Right hindlimb (tissue), 1 donor: ENCODE data around the gene SCARF1.

Source experiments
- DNase-seq: peaks from one replicate; pipeline ENCODE4 v3.0.0-alpha.2; 2018

The SCARF1 gene

DNA sequence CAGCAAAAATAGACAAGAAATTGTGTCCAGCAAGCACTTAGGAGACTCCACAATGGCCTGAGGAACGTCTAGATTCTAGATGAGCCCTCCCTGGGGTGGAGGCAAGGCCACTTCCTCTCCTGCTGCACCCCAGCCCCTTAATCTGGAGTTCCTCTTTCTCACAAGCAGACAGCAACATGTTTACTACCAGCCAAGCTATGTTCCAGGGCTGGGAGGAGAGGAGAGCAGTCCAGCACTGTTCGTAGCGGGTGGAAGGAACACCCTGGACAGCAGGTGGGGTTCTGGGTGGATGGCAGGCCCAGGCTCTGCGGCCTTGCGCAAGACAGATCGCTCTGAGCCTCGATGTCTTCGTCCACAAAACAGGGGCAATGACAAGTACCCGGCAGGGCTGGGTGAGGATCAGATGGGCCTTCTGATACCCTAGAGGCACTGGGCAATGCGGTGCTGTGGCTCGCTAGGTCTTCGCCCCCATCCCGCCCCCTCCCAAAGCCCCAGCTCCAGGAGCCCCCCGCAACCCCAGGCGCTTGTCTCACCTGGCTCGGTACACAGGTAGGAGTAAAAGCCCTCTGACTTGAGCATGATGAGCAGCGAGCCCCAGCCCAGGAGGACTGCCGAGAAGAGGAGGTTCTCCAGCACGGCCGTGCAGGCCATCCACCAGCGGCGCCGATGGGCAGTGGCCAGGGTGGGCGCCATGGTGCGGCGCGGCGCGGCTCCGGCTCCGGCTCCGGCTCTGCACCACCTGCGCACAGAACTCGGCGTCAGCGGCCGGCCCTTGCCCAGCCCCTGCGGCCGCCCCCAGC, 18.1 kb downstream of the SCARF1 start:
- no peak for DNase-seq

DNA sequence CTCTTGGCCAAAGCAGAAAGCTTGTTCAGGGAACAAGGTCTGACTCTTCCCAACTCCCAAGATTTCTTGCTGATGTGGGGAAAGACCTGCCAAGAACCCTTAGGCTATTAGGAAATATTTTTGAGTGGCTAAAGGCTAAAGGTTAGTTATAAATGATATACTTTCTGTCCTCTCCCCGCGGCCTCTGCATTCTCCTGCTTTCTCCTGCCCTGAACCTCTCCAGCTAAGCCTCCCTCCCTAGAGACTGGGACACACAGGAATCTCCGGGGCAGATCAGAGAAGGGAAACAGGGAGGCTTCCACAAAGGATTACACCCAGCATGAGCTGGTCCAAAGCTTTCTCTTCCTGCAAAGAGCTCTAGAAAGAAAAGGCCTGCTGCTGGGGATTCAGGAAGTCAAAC, 19.2 kb downstream of the SCARF1 start:
- DNase-seq: no peak

DNA sequence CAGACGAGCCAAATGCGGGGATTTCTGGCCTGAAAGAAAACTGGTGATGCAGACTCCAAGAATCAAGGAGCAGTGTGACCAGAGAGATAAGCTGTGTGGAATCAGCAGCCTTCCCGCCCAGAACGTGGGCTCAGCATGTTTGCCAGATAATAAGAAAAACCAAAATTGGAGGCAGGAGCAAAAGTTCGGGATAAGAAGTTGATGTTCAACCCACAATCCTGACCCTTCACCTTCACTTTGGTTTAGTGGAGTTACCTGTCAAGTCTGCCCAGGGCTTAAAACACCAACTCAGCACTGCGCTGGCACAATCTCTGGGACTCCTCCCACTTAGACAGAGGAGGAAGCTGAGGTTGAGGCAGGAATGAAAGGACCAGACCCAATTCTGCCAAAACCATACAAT, 20.0 kb downstream of the SCARF1 start:
- DNase-seq: no peak

DNA sequence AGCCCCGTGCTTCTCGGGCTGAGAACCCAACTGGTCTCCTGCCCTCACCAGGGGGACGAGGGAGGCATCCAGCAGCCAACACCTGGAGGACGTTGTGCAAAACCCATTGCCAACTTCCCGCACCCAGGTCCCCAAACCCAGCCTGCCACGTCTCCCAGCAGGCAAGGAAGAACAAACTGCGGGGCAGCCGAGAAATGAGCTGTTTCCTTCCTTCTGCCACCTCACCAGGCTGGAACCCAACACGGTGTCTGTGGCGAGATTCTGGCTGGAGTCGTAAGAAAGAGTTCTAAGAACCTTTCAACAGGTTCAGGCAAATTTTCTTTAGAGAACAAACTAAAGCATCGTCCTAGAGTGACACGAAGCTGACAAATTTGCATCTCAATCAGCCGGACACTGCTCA, 20.5 kb downstream of the SCARF1 start:
- no peak for DNase-seq

DNA sequence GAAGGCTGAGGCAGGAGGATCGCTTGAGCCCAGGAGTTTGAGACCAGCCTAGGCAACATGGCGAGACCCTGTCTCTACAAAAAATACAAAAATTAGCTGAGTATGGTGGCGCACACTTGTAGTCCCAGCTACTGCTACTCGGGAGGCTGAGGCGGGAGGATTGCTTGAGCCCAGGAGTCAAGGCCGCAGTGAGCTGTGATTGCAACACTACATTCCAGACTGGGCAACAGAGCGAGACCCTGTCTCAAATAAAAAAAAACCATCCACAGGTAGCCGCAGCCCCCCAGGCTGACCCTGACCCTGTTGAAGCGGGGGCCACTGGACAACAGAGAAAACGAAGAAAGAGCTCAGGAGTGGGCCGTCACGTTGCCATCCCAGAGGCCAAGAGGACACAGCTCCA, 20.9 kb downstream of the SCARF1 start:
- DNase-seq: no peak

DNA sequence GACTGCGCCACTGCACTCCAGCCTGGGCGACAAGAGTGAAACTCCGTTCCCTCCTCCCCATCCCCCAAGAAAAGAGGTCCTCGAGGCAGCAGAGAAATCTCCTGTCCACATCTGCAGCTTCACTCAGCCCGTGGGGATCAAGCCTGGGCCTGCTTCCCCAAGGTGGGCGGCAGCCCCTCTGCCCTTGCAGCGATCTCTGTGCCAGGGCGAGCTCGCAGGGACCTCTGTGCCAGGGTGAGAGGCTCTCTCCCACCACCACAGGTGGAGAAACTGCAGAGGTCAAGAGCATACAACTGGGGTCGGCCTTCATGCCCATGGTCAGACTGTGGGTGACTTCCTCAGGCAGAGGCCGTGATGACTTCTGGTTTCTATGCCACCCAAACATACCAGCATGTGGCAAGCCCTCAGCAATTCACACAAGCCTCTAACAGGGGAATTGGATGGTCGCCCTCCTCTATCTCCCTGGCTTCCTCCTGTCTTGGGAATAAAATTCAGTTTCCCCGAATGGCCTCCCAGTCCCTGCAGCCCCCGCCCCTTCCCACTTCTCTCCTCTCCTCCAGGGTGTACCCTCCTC, 22.4 kb downstream of the SCARF1 start:
- no peak for DNase-seq

DNA sequence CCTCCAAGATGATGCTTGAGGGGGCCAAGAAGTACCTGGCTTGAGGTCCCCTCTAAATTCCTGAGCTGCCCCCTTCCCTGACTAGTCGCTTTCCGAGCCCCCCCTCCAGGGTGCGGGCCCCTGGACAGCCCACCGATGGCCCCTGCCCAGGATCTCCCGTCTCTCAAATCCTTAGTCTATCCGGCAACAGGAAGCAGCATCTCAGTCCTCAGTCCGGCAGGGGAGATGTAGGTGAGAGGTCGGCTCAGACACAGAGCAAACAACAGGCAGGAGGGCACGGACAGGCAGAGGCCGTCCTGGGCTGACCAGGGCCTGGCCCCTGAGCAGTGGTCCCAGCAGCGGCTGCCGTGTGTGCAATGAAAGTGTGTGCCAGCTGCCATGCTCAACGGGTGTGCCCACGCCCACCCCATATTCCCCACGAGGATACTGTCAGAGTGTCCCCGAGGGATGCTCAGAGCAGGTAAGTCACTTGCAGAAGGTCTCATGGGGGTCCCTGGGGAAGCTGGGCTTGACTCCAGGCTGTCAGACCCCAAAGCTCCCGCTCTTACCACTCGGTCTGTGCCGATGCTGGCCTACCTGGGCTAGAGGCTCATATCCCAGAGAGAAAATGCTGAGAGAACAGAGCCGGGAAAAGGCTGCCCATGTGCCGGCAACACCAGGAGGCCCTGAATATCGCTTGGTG, 24.1 kb downstream of the SCARF1 start:
- no peak for DNase-seq

DNA sequence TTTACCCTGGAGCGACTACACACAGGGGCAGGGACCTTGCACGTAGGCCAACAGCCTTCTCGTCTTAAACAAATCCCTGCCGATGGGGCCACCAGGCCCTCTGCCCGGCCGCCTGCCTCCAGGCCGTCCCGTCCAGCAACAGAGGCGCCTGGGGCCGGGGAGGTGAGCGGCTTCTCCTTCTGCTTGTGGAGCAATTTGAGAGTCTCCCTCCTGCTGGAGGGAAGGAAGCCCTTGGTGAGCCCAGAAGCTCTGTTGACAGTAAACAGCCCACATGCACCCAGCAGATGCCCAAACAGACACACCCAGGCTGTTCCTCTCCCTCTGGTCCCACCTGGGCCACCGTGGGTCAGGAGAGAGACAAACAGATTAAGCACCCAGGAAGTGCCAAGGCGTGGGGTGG, 25.0 kb downstream of the SCARF1 start:
- no peak for DNase-seq

DNA sequence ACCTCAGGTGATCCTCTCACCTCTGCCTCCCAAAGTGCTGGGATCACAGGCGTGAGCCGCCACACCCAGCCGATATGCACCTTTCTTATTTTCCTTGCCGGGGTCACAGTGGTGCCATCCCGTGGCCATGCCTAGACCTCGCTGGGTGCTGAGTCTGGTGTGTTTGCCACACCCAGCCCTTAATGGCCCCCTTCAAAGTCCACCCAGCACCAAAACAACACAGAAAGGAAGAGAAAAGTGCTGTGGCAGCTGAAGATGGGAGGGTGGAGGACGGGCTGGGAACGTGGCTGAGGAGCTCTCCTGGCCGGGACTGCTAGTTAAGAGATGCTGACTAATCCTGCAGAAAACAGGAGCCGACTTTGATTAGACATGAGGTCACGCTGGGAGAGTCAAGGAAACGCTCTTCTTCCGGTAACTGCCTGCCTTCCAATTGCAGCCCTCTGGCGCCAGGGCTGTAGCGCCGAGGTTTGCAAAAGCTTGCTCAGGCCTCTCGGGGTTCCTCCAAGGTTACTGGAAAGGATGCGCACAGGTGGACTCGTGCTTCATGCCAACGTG, 27.8 kb downstream of the SCARF1 start:
- no peak for DNase-seq

DNA sequence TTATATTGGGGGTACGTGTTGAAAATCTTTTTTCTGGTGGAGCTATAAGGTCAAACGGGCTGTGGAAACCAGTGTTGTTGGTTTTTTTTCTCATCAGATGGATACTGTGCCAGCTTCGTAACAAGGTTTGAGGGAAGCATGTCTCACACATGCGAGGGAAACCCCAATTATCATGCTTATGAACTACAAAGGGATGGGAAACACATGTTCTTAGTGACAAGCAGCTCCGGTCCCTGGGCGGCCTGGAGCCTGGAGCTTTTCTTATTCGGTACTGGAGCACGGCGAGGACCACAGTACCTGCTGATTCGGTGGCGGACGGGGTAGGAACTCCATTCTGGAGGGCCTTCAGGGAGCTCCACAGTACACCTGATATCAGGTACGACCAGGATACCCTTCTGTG, 29.4 kb downstream of the SCARF1 start:
- DNase-seq: no peak

DNA sequence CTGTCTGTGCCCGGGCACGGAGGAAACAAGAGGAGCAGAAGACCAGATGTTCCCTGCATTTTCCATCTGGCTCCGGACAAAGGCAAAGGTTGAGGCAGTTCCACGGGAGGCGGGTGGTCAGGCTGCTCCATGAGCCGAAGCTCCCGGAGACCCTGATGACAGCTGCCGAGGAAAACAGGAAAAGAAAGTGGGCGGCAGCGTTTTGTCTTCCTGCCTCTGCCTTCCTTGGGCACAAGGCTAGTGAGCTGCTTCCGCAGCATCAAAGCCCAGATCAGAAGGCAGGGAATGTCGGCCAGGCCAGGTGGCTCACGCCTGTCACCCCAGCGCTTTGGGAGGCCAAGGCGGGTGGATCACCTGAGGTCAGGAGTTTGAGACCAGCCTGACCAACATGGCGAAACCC, 33.1 kb downstream of the SCARF1 start:
- no peak for DNase-seq

DNA sequence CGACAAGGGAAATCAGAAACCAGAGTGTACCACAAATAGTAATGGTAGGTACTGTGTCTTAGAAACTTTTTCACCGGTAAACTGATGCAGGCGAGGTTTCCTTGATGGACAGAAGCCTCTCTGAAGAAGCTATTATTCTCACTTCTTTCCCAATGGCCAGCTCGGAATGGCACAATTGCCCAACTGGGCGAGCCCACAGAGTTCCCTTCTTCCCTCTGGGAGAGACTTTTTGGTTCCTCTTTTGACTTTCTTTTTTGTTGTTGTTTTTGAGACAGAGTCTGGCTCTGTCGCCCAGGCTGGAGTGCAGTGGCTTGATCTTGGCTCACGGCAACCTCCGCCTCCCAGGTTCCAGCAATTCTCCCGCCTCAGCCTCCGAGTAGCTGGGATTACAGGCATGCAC, 33.8 kb downstream of the SCARF1 start:
- DNase-seq: no peak

DNA sequence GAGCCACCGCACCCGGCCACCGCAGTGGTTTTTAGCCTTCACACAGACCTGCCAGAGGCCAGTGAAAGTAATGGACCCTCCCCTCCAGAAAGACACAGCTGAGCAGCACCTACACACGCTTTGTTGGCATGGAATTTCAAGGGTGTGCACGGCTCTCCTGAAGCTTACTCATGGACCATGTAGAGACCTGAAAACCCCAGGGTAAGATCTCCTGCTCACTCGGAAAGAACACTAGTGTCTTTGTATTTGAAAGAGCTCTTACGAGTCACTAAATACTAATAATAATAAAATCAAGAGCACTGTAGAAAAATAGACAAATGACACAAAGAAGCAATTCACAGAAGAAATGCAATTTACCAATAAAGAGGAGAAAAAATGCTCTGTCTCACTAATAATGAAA, 36.9 kb downstream of the SCARF1 start:
- no peak for DNase-seq

DNA sequence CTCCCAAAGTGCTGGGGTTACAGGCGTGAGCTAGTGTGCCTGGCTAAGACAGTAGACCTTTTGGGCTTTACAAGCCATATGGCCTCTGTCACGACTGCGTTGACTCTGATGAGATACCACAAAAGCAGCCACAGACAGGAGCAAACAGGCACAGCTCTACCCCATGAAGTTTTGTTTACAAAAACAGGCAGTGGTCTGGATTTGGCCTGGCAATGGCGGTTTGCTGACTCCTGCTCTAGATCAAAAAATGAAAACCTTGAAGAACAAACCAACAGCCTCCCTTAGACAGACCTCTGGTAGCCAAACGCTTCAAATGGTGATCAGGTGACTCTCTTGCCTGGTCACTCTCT, 37.6 kb downstream of the SCARF1 start:
- DNase-seq: no peak

DNA sequence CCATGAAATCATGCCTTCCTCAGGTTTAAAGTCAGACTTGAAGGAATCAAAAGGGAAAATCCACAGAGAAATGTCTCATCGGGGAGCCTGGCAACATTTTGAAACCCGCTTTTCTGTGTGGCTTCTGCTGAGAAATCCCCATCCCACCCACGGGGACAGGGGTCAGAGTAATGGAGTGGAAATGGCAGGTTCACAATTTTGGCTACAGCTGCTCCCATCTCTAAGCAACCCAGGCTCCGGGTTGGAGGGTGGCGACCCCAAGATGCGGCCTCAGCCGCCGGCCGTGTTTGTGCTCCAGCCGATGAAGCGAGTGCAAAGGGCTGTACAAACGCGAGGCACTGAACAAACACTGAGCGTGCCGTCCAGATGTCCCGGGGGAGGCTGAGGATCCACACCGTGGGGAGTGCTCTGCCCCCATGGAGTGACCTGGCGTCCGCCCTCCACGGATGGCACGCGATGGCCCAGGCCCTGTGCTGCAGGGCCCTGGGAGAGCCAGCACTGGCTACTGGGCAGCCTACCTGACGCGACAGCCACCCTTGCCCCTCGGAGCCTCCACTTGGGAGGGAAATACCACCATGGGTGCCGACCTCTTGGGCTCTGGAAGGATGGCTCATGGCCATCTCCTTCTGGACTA, 39.1 kb downstream of the SCARF1 start:
- no peak for DNase-seq

DNA sequence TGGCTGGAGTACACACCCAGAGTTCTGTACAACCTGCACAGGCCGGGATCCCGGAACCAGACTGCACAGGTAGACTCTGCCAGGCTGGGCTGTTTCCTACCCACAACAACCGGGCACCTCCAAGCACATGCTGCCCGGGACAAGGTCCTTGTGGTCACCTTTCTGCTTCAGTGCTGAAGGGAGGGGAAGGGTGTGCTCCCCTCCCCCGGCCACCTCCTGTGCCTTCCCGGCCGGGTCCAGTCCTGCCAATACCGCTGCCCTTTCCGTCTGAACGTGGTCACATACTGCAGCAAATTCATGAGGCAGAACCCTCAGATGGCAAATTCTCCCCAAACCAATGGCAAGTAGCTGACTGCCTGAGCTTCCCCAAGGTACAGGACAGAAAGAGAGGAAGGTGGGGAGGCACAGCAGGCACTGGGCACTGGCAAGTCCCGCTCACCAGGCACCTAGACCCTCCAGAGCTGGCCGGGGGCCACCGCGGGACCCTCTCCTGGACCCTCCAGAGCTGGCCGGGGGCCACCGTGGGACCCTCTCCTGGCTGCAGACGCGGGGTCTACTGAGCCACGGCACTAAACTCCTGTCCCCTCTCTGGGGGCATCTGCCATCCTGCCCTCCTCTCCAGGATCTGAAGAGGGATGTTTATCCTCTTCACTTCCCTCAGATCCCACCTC, 39.7 kb downstream of the SCARF1 start:
- no peak for DNase-seq

DNA sequence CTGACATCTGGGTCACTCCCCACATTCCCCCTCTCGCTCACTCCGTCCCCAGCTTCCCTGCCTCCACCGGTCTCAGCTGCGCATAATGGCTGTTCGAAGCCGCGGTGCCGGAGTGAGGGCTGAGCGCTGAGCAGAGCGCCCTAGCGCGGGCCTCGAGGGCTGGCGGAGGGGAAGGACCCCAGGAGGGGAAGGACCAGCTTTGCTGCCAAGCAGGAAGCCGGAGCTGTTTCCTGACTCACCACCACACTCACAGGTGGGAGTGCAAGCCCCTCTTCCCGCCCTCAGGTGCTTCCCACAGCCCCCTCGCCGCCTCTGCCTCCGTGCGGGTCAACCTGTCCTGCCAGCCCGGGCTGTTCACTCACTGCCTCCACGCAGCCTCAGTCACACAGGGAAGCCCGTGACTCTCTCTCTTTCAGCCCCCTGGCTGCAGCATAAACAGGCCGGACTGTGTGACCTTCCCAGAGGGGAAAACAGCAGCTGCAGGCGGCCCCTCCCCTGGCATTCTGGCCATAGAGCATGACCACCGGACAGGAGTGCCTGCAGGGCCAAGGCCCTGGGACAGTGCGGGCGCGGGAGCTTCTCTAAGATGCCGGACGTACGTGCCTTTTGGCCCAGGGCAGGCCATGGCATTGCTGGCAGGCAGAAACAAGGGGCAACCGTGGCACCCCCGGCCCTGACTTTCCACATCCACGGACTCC, 40.6 kb downstream of the SCARF1 start:
- DNase-seq: no peak

DNA sequence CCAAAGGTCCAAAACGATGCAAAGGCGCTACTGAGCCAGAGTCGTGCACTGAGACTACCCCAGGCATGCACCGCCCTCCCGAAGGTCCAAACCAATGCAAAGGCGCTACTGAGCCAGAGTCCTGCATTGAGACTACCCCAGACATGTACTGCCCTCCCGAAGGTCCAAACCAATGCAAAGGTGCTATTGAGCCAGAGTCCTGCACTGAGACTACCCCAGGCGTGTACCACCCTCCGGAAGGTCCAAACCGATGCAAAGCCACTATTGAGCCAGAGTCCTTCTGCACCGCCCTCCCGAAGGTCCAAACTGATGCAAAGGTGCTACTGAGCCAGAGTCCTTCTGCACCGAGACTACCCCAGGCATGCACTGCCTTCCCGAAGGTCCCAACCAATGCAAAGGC, 44.0 kb downstream of the SCARF1 start:
- DNase-seq: no peak

DNA sequence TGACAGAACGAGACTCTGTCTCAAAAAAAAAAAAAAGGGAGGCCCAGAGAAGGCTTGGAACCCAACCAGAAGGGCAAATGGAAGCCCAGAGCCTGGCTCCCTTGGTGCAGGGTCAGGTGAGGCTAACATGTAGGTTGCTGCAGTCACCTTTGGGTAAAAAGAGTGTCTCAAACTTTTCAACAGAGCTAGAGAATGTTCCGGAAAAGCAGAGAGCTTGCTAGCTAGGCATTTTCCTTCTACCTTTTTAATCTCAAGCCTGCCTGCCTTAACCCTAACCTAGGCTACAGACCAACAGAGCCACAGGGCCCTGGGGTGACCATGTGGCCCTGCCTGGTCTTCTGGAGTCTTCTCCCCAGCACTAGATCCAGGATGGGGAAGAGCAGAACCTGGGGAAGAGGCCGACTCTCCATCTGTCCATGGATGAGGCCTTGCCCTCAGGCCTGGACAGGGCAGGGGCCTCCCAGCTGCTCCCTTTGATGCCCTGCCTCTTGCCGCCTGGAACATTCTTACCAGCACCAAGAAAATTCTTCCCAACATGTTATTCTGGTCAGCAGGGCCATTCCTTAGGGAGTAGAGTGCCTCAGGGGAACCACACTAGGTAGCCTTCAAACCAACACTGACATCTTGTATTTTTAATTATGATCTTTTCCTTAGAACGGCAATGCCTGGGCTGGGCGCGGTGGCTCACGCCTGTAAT, 47.0 kb downstream of the SCARF1 start:
- no peak for DNase-seq

DNA sequence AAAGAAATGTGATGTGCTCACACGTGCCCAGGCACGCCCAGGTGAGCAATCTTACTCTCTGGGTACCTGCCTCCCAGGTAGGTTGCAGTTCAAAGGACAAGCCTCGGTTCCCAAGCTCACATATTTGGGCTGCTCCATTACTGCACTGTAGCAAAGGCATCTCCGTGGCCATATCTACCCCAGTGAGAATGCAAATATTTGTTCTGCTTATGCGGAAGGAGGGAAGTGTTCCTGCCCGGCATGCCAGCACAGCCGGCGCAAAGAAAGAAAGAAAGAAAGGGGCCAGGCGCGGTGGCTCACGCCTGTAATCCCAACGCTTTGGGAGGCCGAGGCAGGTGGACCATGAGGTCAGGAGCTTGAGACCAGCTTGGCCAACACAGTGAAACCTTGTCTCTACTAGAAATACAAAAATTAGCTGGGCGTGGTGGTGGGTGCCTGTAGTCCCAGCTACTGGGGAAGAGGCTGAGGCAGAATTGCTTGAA, 47.6 kb downstream of the SCARF1 start:
- no peak for DNase-seq

DNA sequence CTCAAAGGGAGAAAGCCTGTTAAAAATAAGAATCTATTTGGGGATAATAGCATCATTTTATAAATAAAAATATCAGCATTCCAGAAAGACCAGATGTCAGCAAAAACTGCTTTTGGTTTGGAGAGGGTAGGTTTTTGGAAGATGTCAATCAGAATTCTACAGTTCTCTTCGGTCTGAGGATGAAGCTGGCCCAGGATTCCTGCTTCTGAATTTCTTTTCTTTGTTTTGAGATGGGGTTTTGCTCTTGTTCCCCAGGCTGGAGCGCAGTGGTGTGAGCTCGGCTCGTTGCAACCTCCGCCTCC, 52.0 kb downstream of the SCARF1 start:
- DNase-seq: no peak
